Stomach smooth muscle (tissue), 2 donors: ENCODE data around the gene ELOA.

Experiments
- H3K27ac ChIP-seq: one replicate; pipeline ENCODE4 v1.7.0; 2013; ENCODE audit warnings: mild to moderate bottlenecking, low read length, inconsistent platforms
- H3K27me3 ChIP-seq, 2 donors: one replicate each; pipeline ENCODE4 v1.7.0; 2013; ENCODE audit warnings: low read length in 2 of 2; ENCODE audit not compliant: insufficient read depth in 2 of 2, control insufficient read depth in 1 of 2
- H3K36me3 ChIP-seq, 2 donors: one replicate each; pipeline ENCODE4 v1.7.0; 2013; ENCODE audit warnings: low read length in 2 of 2; ENCODE audit not compliant: control insufficient read depth in 2 of 2, insufficient read depth in 2 of 2
- H3K4me1 ChIP-seq: one replicate; pipeline ENCODE4 v1.7.0; 2013; ENCODE audit warnings: low read length; ENCODE audit not compliant: control insufficient read depth, insufficient read depth
- H3K4me3 ChIP-seq, 2 donors: one replicate each; pipeline ENCODE4 v1.7.0; 2013; ENCODE audit warnings: low read length in 2 of 2
- H3K9ac ChIP-seq, 2 donors: one replicate each; pipeline ENCODE4 v1.7.0; 2013; ENCODE audit warnings: low read length in 2 of 2, mild to moderate bottlenecking in 1 of 2
- H3K9me3 ChIP-seq, 2 donors: one replicate each; pipeline ENCODE4 v1.7.0; 2013; ENCODE audit warnings: low read length in 2 of 2; ENCODE audit not compliant: control insufficient read depth in 2 of 2
- donor health status: healthy.
- donor health status: Pancreatic carcinoma.

ELOA gene, protein sequence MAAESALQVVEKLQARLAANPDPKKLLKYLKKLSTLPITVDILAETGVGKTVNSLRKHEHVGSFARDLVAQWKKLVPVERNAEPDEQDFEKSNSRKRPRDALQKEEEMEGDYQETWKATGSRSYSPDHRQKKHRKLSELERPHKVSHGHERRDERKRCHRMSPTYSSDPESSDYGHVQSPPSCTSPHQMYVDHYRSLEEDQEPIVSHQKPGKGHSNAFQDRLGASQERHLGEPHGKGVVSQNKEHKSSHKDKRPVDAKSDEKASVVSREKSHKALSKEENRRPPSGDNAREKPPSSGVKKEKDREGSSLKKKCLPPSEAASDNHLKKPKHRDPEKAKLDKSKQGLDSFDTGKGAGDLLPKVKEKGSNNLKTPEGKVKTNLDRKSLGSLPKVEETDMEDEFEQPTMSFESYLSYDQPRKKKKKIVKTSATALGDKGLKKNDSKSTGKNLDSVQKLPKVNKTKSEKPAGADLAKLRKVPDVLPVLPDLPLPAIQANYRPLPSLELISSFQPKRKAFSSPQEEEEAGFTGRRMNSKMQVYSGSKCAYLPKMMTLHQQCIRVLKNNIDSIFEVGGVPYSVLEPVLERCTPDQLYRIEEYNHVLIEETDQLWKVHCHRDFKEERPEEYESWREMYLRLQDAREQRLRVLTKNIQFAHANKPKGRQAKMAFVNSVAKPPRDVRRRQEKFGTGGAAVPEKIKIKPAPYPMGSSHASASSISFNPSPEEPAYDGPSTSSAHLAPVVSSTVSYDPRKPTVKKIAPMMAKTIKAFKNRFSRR

DNA sequence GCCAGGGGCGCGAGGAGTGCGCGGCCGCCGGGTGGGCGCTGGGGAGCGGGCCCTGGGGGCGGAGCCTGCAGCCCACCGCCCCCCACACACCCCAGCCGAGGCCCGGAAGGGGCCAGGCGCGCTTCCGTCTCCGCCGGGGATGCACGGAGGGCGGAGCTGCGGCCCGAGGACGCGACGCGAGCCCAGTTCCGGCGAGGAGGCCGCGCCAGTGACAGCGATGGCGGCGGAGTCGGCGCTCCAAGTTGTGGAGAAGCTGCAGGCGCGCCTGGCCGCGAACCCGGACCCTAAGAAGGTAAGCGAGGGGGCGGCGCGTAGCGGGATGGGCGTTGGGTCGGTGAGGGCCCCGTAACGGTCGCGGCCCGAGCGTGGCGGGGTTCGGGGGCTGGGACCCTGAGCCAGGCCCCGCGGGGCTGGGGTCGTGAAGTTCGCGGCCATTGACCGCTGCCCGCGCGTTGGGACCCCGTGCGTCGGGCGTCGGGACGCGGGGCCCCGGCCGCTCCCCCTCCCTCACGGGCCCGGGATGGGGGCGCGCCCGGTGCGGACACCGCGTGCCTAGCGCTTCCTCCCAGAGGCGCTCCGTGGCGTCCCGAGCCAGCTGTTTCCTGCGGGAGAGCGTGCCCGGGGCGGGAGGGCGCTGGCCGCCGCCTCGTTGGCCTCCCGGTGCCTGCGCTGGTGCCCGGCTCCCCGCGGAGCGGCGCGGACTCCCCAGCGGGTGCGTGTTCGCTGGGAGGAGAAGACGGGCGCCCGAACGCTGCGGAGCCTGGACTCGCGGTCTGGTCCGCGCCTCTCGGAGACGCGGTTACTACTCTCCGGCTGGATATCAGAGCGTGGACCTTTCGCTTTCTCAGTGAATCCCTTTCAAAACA is at the start of gene ELOA:
TSS of gene ELOA (plus strand) at position 185 of the 866 bp plus-strand sequence. CDS start at position 218, 33 bp downstream.
- no peaks in the 10 kb centered on the region for H3K9me3 ChIP-seq
- peak within 1 kb of the TSS; percentile 59 to 88 for H3K4me3 ChIP-seq
- H3K4me1 ChIP-seq: peaks cover 12% of the 10 kb centered on the region

GRCh38 chr1:23693599-23693998 is 49.7 kb upstream of the ELOA start:
- Histone ChIP-seq H3K27me3 (no peaks in the 10 kb centered on the region), H3K4me3 (no peak overlapping the region), H3K9ac (peak overlapping the region in 1 of 2 donors; percentile 96), H3K36me3 (peaks cover 49 to 50% of the 10 kb centered on the region in 2 donors), H3K4me1 (peaks cover 17% of the 10 kb centered on the region), H3K27ac (no peak overlapping the region), H3K9me3 (no peaks in the 10 kb centered on the region)

More for the DNA sequence above, at the start of gene ELOA:
- no peaks in the 10 kb centered on the region for H3K36me3 ChIP-seq
- H3K9ac ChIP-seq: peak within 1 kb of the TSS; percentile 81 to 84
- H3K27me3 ChIP-seq: no peaks in the 10 kb centered on the region
- H3K27ac ChIP-seq: peak within 1 kb of the TSS; percentile 85

DNA sequence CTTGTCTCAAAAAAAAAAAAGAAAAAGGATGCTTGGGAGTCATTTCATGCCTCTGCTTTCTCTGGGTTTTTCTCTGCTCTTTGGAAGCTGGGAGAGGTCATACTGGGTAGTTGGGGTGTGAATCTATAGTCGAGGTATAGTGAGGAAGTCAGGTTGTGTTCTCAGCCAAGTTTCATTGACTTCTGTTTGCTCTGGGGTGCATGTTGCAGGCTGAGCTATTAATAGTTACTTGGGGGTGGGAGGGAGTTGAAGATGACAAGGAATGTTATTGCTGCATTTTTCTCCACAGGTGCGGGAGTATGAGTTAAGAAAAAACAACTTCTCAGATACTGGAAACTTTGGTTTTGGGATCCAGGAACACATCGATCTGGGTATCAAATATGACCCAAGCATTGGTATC is 48.9 kb upstream of the ELOA start:
- H3K4me3 ChIP-seq: no peak overlapping the region
- peaks cover 51 to 53% of the 10 kb centered on the region in 2 donors for H3K36me3 ChIP-seq
- no peak overlapping the region for H3K27ac ChIP-seq
- H3K4me1 ChIP-seq: peaks cover 17% of the 10 kb centered on the region
- H3K9ac ChIP-seq: no peak overlapping the region
- H3K27me3 ChIP-seq: no peaks in the 10 kb centered on the region
- no peaks in the 10 kb centered on the region for H3K9me3 ChIP-seq

GRCh38 chr1:23695667-23696066 is 47.6 kb upstream of the ELOA start:
- peaks cover 17% of the 10 kb centered on the region for H3K4me1 ChIP-seq
- H3K27ac ChIP-seq: no peak overlapping the region
- H3K9me3 ChIP-seq: no peaks in the 10 kb centered on the region
- H3K4me3 ChIP-seq: no peak overlapping the region
- H3K9ac ChIP-seq: peak overlapping the region; percentile 21 to 32
- H3K27me3 ChIP-seq: no peaks in the 10 kb centered on the region
- H3K36me3 ChIP-seq: peaks cover 58 to 63% of the 10 kb centered on the region in 2 donors

DNA sequence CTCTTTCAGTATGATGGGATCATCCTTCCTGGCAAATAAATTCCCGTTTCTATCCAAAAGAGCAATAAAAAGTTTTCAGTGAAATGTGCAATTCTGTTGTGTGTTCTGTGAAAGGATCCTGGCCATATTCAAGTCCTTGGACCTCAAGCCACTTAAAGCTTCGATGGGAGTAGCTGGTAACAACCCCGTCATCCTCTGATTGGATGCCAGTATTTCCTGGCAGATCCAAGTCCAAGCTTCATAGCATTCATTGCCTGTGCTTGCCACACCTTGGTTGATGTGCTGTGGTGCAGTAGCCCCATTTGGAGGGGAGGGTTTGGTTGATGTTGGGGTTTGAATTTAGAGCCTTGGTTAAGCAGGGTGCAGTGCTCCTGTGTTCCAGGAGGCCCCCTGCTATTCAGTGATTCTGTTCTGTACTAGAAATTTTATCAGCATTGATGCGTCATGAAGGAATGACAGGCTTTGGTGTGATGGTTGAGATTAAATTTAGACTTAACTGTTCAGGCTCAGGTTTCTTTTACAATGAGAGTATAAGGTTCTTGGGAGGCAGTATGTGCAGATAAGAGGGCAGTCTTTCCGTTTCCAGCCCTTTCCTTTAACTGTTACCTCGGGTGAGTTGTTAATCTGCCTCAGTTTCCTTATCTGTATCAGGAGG is 46.8 kb upstream of the ELOA start:
- no peak overlapping the region for H3K27ac ChIP-seq
- no peaks in the 10 kb centered on the region for H3K27me3 ChIP-seq
- H3K4me1 ChIP-seq: peaks cover 17% of the 10 kb centered on the region
- peaks cover 63 to 68% of the 10 kb centered on the region in 2 donors for H3K36me3 ChIP-seq
- no peaks in the 10 kb centered on the region for H3K9me3 ChIP-seq
- no peak overlapping the region for H3K4me3 ChIP-seq
- peak overlapping the region in 1 of 2 donors; percentile 15 for H3K9ac ChIP-seq

GRCh38 chr1:23698466-23698865 is 44.8 kb upstream of the ELOA start:
- Histone ChIP-seq H3K36me3 (peaks cover 64 to 72% of the 10 kb centered on the region in 2 donors), H3K9me3 (no peaks in the 10 kb centered on the region), H3K27ac (no peak overlapping the region), H3K27me3 (no peaks in the 10 kb centered on the region), H3K9ac (no peak overlapping the region), H3K4me3 (no peak overlapping the region), H3K4me1 (peaks cover 6% of the 10 kb centered on the region)

DNA sequence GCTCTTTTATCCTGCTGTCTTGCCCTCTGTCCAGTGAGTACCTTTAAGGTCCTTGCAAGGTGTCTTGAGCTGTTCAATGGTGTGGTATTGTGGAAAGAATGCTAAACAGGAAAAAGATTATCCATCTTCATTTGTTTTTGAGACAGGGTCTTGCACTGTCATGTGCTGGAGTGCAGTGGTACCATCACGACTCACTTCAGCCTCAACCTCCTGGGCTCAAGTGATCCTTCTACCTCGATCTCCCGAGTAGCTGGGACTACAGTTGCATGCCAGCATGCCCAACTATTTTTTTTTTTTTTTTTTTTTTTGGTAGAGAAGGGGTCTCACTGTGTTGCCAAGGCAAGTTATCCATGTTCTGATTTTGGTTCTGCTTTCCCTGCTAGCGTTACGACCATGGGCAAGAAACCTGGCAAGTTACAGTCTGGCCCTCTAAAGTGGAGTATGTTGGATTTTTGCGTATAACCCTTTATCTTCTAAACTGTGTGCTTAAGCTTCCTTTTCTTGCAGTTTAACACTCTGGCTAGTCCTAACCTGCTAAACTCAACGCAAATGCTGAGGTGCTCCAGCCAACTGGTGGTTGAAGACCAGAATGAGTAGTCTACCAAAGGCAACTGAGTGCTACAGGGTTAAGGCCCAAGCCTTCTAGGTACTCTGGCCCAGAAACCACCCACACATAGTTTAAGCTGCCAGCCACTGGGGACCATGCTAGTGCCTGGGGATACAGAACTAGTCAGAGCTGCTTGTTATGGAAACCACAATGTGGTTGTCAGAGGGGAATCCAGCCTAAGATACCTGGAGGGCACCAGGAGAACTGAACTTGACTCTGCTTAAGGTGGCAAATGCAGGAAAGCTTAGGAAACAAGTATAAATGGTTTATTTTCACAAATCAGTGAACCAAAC is 43.7 kb upstream of the ELOA start:
- Histone ChIP-seq H3K4me1 (no peaks in the 10 kb centered on the region), H3K9me3 (no peaks in the 10 kb centered on the region), H3K4me3 (no peak overlapping the region), H3K9ac (no peak overlapping the region), H3K27ac (no peak overlapping the region), H3K36me3 (peaks cover 57 to 65% of the 10 kb centered on the region in 2 donors), H3K27me3 (no peaks in the 10 kb centered on the region)

DNA sequence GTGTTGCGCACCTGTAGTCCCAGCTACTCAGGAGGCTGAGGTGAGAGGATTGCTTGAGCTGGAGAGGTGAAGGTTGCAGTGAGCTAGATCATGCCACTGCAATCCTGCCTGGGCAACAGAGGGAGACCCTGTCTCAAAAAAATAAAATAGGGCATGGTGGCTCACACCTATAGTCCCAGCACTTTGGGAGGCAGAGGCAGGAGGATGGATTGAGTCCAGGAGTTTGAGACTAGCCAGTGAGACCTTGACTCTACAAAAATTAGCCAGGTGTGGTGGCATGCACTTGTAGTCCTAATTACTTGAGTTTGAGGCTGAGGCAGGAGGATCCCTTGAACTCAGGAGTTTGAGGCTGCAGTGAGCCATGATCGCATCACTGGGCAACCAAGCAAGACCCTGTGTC is 42.0 kb upstream of the ELOA start:
- H3K9me3 ChIP-seq: no peaks in the 10 kb centered on the region
- H3K27me3 ChIP-seq: no peaks in the 10 kb centered on the region
- no peak overlapping the region for H3K9ac ChIP-seq
- H3K4me3 ChIP-seq: no peak overlapping the region
- no peak overlapping the region for H3K27ac ChIP-seq
- no peaks in the 10 kb centered on the region for H3K4me1 ChIP-seq
- peaks cover 42 to 56% of the 10 kb centered on the region in 2 donors for H3K36me3 ChIP-seq

DNA sequence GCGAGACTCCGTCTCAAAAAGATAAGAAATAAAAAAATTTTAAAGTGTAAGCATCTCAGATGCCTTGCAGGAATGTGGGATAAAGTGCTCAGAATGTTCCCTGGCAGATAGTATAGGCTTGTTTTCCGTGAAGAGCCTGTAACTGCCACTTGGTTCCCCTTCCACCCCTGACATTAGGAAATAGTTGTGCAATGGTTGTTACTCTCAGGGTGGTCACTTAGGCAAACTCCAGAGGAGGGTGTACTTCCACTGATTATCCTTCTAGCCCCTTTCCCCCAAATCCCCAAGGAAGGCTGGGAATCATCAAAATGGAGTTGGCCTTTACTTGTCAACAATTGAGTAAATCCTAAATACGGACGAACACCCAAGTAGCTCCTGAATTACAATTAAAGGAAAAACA is 41.3 kb upstream of the ELOA start:
- no peak overlapping the region for H3K4me3 ChIP-seq
- H3K27ac ChIP-seq: no peak overlapping the region
- H3K27me3 ChIP-seq: no peaks in the 10 kb centered on the region
- H3K4me1 ChIP-seq: no peaks in the 10 kb centered on the region
- peaks cover 36 to 50% of the 10 kb centered on the region in 2 donors for H3K36me3 ChIP-seq
- no peaks in the 10 kb centered on the region for H3K9me3 ChIP-seq
- no peak overlapping the region for H3K9ac ChIP-seq
